HL-60/S4 treated with phorbol 12-myristate 13-acetate at 8.2 ng/mL for 4 days and 3 days (cell line): ENCODE results near the gene MRPS33.

Experiments used
- in situ Hi-C: fragments of 300-500 bp; cut with MboI; formaldehyde crosslinking; loops from 2 replicates; pipeline ENCODE4 v1.15.0; 2022; ENCODE audit warnings: low sequenced_read_pairs

Gene MRPS33

DNA sequence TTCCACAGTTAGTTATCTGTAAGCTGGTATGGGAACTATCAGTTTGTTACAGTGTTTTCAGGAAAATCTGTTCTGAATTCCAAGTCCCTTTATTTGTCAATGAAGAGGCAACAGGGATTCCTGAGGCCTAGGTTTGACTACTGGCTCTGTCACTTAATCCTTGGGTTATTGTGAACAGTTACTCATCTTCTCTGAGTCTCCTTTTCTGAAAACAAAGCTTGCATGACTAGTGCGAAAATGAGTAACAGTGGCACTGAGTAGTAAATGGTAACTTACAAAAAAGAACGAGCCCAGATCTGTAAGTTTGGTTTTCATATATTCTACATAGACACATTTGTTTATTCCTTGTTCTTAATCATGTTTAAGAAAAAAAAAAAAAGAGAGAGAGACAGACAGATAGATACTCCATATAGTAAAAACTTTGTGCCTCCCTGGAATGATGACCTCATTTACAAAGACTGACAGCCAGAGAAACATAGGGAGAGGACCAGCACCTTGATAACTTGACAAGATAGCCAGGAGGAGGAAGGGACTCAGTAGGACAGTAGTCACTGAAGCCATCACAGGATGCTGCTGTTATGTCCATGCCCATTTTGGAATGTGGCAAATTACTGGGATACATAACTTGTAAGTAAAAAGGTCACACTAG, 1.9 kb downstream of the MRPS33 start:
- in situ Hi-C loops, result loop anchor here (25.0 kb wide), 1 partner anchor 501 kb away; no protein-coding TSS in a partner anchor

DNA sequence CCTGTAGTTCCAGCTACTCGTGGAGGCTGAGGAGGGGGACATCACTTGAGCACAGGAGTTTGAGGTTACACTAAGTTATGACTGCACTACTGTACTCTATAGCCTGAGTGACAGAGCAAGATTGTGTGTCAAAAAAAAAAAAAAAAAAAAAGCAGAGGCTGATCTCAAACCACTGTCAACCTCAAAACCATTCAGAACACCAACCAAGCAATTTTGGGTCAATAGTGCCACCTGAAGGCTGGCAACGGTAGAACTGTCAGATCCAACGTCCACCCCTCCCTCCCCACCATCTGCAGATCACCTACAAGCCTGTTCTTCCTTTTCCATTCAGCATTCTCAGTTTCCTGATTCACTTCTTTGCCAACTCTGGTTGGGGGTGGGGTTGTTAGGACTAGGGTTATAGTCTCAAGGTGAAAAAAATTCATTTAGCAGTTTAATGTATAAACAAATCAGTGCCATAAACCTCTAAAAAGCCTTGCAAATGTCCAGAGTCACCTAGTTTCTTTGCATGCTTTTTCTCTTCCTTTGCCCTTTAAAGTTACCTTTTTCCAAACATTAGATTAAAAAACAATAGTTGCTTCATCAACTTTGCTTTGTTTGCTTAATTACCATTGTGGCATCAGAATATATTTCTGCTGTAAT, 2.6 kb downstream of the MRPS33 start:
- in situ Hi-C loops, result loop anchor here (25.0 kb wide), 1 partner anchor 500 kb away; no protein-coding TSS in a partner anchor

DNA sequence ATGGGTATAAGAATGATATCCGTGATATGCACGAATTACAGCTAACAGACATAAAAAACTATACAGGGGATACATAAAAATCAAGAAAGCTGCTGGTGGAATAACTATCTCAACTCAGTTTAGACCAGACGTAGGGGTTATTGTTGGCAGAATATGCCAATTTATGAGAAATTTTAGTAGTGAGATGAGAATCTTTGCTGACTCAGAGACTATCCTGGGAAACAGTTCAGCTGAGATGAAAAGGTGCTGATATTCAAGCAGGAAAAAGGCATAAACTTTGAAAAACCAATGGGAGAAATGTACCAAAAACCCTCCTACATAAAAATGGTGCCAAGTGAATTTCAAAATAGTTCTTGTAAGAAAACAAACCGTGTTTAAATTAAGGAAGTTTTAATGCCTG, 3.3 kb downstream of the MRPS33 start:
- in situ Hi-C loops, result loop anchor here (25.0 kb wide), 1 partner anchor 499 kb away; no protein-coding TSS in a partner anchor

DNA sequence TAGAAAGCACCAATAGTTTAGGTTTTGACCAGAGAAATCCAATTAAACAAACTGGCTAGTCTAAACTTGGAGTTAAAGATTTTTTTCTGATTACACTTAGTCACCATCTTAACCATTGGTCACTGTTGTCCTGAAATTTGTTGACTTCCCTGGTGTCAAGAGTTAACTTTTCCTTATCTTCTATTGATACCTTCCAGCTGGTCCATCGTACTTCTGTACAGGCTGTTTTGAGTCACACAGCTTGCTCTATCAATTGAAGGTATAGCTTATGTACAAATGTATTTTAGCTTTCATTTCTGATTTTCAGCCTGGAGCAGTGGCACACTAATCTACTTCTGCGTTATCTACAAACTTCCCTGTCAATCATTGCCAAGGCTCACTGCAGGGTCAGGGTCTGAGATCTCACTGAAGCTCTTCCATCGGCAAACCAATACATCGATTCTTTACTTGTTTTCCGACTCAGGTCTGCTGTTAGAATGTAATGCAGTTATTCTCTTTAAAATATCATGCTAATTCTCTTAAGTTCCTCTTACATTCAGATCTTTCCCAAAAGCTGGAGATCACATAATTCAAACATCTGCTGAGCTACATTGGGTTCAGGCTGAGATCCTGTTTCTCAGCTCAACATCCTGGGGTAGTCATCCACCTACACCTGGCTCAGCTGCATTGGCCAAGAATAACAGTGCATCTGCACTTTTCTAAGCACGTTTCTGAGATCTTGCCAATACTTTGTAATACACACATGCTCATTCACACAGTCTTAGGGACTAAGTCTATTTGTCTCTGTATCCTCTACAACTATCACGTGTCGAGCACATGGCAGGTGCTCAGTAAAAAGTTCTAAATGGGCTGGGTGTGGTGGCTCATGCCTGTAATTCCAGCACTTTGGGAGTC, 11.3 kb downstream of the MRPS33 start:
- in situ Hi-C loops, result loop anchor here (25.0 kb wide), 1 partner anchor 491 kb away; no protein-coding TSS in a partner anchor

DNA sequence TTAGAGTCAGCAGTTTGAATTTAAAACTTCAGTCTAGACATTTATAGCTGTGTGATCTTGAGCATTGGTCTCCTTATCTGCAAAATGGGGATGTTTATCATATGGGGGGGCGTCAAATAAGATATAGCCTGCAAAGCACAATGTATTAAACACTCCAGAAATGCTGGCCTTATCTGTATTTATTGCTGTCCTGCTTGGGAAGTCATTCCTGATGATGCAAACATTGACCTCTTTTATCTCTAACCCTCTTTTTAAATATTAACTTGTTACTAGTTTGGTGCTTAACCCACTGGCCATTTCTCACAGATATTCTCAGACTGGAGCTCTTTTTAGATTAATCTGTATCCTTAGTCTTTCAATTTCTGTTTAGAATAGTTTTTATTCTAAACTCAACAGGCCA, 13.2 kb downstream of the MRPS33 start:
- in situ Hi-C loops, result loop anchor here (25.0 kb wide), 1 partner anchor 489 kb away; no protein-coding TSS in a partner anchor

DNA sequence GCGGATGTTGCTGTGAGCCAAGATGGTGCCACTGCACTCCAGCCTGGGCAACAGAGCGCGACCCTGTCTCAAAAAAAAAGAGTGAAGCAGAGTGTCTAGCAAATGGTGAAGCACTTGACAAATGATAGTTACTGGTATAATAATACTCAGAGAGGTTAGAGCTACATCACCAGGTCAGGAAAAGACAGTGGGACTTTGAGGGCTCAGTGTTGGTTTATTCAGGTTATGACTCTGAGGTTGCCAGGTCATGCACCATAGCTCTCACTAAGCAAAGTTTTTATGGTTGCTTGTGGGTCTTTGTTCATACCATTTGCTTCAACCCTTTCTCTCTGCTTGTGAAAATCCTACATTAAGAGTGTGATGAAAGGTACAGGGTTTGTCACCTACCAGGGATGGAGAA, 13.6 kb downstream of the MRPS33 start:
- in situ Hi-C loops, result loop anchor here (25.0 kb wide), 1 partner anchor 489 kb away; no protein-coding TSS in a partner anchor

DNA sequence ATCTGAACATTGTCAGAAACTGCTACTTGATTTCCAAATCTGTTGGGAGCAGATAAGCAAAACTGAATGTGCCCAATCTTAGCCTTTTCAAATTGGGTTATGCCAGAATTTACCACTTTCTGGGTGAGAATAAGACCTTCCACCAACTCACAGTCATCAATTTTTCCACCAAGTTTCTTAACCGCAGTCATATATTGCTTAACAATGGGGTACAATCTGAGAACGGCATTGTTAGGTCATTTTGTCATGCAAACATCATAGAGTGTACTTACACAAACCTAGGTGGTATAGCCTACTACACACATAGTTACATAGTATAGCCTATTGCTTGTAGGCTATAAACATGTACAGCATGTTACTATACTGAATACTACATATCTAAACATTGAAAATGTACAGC, 16.0 kb downstream of the MRPS33 start:
- in situ Hi-C loops, result loop anchor here (25.0 kb wide), 1 partner anchor 186 kb away; no protein-coding TSS in a partner anchor

DNA sequence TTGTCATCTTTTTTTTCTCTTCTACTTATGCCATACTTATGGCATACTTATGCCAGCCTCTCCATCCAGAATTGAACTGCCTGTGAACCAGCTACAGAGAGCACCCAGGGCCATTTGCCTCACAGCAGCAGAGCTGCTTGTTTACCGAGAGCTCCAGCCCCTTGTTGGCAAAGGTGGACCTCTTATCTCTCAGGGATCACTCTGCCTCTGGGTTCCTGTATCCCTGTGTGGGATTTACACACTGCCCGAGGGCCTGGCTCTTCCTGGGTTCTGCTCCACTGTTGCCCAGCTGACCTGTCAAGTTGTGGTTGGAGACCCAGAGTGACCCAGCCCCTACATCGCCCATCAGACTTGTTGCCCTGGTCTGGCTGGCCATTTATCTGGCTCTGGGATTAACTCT, 22.3 kb downstream of the MRPS33 start:
- in situ Hi-C loops, result loop anchor here (25.0 kb wide), 1 partner anchor 180 kb away; no protein-coding TSS in a partner anchor

DNA sequence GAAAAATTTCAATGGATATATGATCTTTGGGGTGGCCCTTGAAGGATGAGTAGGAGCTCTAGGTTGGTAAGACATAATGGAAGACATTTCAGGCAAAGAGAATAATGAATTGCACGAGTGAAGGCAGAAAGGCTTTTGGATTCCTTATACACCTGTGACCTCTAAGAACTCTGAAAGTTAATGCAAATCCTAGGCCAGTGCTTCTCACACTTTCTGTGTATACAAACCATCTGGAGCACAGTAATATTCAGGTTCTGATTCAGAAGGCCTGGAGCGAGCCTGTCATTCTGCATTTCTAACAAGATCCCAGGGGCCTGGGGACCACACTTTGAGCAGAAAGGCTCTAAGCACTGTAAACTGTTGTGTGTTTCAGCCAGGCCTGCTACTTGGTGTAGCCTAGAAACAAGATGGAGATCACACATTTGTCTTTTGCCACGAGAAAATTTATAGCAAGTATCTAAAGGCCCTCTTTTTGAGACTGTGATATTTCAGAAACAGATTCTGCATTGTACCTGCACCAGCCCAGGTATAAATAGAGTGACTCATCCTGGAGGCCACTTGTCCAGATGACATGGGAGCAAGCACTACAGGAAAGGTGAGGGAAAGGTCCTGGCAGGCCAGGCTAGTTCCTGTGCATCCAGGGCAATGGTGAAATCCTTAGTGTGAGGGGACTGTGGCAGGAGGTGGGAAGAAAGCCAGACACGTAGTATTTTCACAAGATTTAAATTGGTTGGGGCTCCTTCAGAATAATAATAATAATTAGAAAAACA, 24.4 kb downstream of the MRPS33 start:
- in situ Hi-C loops, result loop anchor here (25.0 kb wide), 1 partner anchor 178 kb away; no protein-coding TSS in a partner anchor

DNA sequence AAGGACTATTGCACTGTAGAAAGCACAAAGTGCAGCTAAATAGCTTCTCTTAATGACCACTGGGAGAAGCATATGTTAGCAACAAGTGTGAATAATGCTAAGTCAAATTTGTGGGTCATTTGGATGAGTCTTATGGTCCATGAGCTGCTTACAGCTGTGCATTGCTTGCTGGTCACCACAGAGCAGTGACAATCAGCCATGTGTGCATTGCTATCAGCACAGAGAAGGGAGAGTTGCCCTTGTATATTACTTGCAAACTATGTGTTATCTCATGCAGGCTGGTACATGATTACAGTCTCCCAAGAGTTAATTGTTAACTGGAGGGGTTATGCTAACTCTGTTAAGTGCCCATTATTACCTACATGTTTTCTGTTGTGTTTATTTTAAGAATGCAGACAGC, 25.7 kb downstream of the MRPS33 start:
- in situ Hi-C loops, result loop anchor here (25.0 kb wide), 1 partner anchor 177 kb away; no protein-coding TSS in a partner anchor

DNA sequence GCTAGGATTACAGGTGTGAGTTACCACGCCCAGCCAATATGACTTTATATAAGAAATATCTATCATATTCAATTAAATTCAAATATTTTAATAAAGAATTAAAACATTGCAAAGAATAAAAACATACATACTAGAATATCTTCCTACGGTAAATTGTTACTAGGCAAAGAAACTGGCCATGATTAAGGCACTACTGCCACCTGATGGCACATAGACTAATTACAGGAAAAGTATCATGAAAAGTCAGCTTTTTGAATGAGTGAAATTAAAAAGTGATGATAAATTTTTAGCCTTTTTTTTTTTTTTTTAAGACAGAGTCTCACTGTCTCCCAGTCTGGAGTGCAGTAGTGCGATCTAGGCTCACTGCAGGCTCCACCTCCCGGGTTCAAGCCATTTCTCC, 30.9 kb downstream of the MRPS33 start:
- in situ Hi-C loops, result loop anchor here (25.0 kb wide), 1 partner anchor 172 kb away; no protein-coding TSS in a partner anchor

DNA sequence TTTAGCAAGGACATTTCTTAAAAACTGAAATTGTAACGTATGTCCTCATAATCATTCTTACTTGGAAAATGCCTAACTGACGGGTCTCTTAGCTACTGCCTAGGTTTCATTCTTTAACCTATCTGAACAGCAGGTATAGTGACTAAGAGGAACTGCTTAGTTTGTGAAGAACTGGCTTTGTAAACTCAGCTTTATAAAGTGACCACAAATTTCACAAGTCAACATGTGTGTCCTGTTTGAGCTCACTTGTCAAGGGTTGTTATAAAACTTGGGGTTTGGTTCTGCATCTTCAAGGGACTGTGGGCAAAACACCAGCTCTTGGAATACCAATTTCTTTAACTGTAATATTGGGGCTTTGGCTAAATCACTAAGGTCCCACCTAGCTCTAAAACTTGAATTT, 32.2 kb downstream of the MRPS33 start:
- in situ Hi-C loops, result loop anchor here (25.0 kb wide), 1 partner anchor 170 kb away; no protein-coding TSS in a partner anchor

DNA sequence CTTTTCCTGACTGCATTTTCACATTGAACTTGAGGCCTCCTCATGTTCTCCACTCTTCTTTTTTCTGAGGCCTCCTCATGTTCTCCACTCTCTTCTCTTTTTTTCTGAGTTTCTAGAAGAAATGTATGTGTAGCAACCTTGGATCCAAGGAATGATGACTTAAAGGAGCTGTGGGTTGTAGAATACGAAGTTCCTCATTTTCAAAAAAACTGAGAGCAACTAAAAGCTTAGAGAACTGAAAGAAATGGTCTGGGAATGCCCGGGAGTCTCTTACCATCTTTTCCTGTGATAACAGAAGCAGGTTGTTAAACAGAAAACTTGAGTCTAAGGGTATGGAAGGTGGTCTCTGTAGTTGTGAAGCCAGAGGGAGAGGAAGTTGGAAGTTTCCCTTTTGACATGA, 32.8 kb downstream of the MRPS33 start:
- in situ Hi-C loops, result loop anchor here (25.0 kb wide), 1 partner anchor 170 kb away; no protein-coding TSS in a partner anchor

DNA sequence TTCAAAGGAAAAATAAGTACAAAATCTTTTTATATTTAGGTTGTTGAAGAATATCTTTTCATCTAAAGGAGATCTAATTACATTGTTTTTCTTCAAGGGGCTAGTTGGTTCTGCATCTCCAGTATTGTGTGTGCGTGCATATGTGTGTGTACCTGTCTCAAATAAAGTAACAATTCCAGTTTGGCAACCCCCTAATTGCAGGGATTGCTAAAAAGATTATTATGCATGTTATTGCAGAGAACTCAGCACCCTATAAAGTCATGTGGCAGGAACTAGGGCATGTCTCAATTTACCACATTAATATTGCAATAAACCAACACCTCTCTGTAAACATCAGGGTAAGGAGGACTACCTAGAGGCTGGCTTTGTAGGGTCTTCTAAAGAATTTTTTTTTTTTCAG, 37.0 kb downstream of the MRPS33 start:
- in situ Hi-C loops, result loop anchor here (25.0 kb wide), 1 partner anchor 165 kb away; no protein-coding TSS in a partner anchor

DNA sequence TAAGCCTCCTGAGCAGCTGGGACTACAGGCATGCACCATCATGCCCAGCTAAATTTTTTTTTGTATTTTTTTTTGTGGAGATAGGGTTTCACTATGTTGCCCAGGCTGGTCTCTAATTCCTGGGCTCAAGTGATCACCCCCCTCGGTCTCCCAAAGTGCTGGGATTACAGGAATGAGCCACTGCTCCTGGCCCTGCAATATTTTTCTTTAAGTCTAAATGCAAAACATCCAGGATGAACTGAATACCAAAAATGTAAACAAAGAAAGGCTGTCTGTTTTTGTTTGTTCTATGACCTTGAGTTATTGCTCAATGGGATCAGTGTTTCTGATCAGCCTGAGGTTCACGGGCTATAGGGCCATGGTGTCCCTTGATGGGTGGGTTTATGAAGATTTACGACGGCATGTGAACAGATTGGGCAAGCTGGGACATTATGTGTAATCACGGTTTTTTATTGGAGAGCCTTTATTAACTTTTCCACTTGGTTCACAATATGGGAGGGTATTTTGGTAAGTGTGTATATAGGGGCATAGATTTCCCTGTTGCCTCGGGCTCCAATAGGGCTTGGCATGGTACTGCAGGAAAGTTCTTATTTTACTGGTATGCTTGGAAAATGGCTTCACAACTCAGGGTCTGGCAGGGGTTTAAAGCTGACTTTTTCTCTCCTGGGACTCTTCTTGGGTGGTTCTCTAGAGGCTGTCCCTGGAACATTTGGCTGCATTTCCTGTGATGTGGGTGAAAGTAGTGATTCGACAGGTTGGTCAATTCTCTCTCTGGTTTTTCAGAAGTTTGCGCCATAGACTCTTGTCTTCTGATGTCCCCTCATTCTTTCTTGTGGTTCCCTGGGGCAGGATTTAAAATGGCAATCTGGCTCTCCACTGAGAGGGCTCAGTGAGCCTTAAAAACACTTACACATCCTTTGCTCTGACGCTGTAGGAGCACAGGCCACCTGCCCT, 41.6 kb downstream of the MRPS33 start:
- in situ Hi-C loops, result no loop called here

DNA sequence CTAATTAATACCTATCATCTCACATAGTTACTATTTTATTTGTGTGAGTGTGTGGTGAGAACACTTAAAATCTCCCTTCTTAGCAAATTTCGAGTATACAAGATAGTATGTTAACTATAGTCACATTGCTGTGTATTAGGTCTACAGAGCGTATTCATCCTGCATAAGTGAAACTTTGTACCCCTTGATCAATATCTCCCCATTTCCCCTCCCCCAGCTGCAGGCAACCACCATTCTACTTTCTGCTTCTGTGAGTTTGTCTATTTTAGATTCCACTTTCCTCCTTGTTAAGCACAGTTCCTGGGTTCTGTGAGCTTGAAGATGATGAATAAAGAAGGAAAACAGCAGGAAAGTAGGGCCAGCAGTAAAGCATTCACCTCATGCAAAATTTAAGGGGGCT, 42.4 kb downstream of the MRPS33 start:
- in situ Hi-C loops, result no loop called here

DNA sequence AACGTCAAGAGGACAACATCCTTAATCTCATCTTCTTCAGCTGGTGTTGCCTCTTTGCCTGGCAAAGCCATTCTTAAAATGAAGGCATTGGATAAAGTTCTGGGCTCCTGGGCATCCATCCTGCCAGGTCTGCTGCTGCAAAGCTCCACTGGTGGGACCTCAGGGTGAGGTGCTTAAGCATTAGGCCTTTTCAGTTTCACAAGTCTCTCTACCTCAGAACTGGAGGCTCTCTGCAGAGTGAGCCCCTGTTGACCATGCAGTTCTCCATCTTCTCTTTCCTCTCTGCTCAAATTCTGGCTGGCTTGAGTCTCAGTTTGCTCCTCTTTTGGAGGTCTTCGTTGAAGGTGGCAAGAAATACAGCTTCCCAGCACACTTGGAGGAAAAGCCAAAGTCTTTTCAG, 47.3 kb downstream of the MRPS33 start:
- in situ Hi-C loops, result no loop called here

DNA sequence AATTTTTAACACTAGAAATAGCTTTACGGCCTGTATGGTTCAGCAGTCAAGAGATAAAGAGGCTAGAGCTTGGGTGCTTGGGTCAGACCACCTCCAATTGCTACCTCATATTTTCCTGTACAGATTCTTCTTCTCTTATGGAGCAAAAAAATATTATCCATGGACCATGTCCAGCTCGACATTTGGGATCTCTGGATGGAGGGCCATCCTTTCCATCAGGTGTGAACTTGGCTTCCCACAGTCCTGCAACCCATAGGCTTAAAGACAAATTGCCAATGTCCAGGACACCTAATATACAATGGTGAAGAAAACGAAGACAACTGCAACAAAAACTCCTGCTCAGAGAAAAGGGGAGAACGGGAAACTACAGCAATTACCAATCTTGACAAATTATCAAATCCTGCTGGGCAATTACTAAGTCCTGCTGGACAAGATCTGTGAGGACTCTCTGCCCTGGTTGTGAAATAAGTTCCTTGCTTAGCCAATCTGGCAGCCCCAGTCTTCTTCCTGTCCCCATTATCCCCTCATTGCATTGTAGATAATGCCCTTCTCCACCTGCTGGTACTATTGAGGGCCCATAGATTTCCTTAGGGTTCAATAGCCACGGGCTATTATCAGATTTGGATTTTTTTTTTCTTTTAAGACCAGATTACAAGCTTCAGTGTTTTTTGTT, 48.1 kb downstream of the MRPS33 start:
- in situ Hi-C loops, result no loop called here
